Spleen (tissue), 11 donors: Measurements from ENCODE around the gene ACACA. TPM values are rescaled to one million over a fixed set of nuclear protein-coding genes. Genes with fewer than 3 reads are reported as not detected.

Experiments
- DNase-seq: peaks from one replicate; pipeline ENCODE4 v3.0.0-alpha.2; 2020
- H3K27ac ChIP-seq, 8 donors: fragments of 200-600 bp; sonication (generic) in 7 of 8; 1 replicate in 4 of 8; 2 replicates in 4 of 8; pipeline versions ENCODE4 v1.5.0 to v1.8.0; 2016 to 2021; ENCODE audit warnings: inconsistent platforms in 4 of 8, mild to moderate bottlenecking in 4 of 8, moderate library complexity in 1 of 8
- H3K27me3 ChIP-seq, 7 donors: fragments of 200-600 bp; sonication (generic) in 6 of 7; replicated peaks in 1 of 7; 1 replicate in 4 of 7; 2 replicates in 3 of 7; pipeline versions ENCODE4 v1.5.0 to v1.8.0; 2016 to 2021; ENCODE audit warnings: inconsistent platforms in 3 of 7, mild to moderate bottlenecking in 1 of 7
- H3K36me3 ChIP-seq, 6 donors: fragments of 200-600 bp; sonication (generic) in 5 of 6; 1 replicate in 4 of 6; 2 replicates in 2 of 6; pipeline versions ENCODE4 v1.5.0 to v1.8.0; 2016 to 2021; ENCODE audit warnings: inconsistent platforms in 2 of 6
- H3K4me1 ChIP-seq, 6 donors: fragments of 200-600 bp; sonication (generic) in 5 of 6; 1 replicate in 3 of 6; 2 replicates in 3 of 6; pipeline versions ENCODE4 v1.5.0 to v1.8.0; 2016 to 2021; ENCODE audit warnings: inconsistent platforms in 3 of 6
- H3K4me3 ChIP-seq, 8 donors: fragments of 200-600 bp; sonication (generic) in 7 of 8; 1 replicate in 4 of 8; 2 replicates in 4 of 8; pipeline versions ENCODE4 v1.5.0 to v1.8.0; 2016 to 2021; ENCODE audit warnings: inconsistent platforms in 4 of 8, mild to moderate bottlenecking in 4 of 8, moderate library complexity in 2 of 8
- H3K9me3 ChIP-seq, 8 donors: fragments of 200-600 bp; sonication (generic) in 7 of 8; 1 replicate in 4 of 8; 2 replicates in 4 of 8; pipeline versions ENCODE4 v1.5.0 to v1.8.0; 2016 to 2021; ENCODE audit warnings: inconsistent platforms in 4 of 8
- POLR2A ChIP-seq, 3 donors: fragments of 450-650 bp; IDR thresholded peaks; one replicate each; pipeline ENCODE4 v1.5.1; 2017; ENCODE audit warnings: antibody characterized with exemption in 3 of 3, mild to moderate bottlenecking in 1 of 3
- POLR2AphosphoS5 ChIP-seq, 3 donors: sonication (generic); formaldehyde crosslinking; IDR thresholded peaks; one replicate each; pipeline ENCODE4 v1.5.1; 2017; ENCODE audit warnings: antibody characterized with exemption in 3 of 3
- whole genome bisulfite sequencing, 5 donors: extraction: QIAGEN DNeasy Blood & Tissue Kit in 3 of 5; methylation state at CpG; one replicate each; pipeline versions ENCODE4 v1.1.5 to v1.1.7; 2013 to 2018; 5-methylcytosine and 5-hydroxymethylcytosine counted together
- intact Hi-C: fragments of 100-400 bp; cut with DNase I; formaldehyde crosslinking; loops from one replicate; pipeline ENCODE4 v1.15.0; 2023; ENCODE audit warnings: low total_unique reads
- polyA plus RNA-seq, 3 donors: library from polyadenylated mRNA; stranded (reverse); fragments of 200-250 nt; gene quantifications; one replicate each; pipeline ENCODE4 v1.2.1, GENCODE V29; 2013
- total RNA-seq, 7 donors: library from RNA; depleted of rRNA in 3 of 7; stranded (reverse); fragments of >200 nt in 3 of 7; fragmentation: NEBNext Ultra II Directional in 4 of 7; extraction: Animal tissue kit (Norgen Biotek cat#: 25700) in 4 of 7; gene quantifications; one replicate each; pipeline versions ENCODE4 v1.1.0 to v1.2.1, GENCODE V29; 2016 to 2021
- TF ChIP-seq, protein P1 (sequence below), 11 experiments: fragments of 200-600 bp in 7 of 11; fragments of 450-650 bp in 4 of 11; sonication (generic) in 4 of 11; IDR thresholded peaks in 8 of 11; conservative IDR thresholded peaks in 3 of 11; 1 replicate in 7 of 11; 2 replicates in 4 of 11; pipeline versions ENCODE4 v1.4.0 to v1.8.0; 2016 to 2021; ENCODE audit warnings: antibody characterized with exemption in 11 of 11, inconsistent platforms in 4 of 11, mild to moderate bottlenecking in 1 of 11
- donor health status: healthy with polysubstance abuse.
- donor health status: DM: no; HTN: no; CAD: no; lungs with moderate emphysema.
- donor health status: DM: no; HTN: no; CAD: no.
- donor health status: Bipolar disorder and iron deficiency.
- donor health status: healthy.
- donor health status: DM: no; HTN: no; CAD: no.
- donor health status: DM: yes; HTN: yes; CAD: no.

The ACACA gene
- total and polyA plus RNA-seq, 10 donors, result 3.2 to 50.8 (median 29.2) TPM

DNA sequence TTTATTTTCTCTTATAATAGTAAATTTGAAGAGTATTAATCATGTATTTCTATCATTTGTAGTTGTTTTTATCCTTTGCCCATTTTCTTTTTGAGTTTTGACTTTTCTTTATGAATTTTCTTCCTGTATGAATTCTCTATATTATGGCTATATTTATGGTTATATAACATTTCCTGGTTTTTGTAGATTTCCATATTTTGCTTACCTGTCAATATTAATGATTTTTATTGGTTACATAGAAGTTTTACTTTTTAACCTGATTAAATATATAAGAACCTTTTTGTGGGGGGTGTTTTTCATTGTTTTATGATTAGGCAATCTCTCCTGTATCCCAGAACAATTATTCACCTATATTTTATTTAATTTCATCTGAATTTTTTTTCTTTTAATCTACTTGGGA is 364.7 kb downstream of the ACACA start:
- DNase-seq, result no peak
- Histone ChIP-seq H3K4me1 (peaks cover 0 to 7% (median 0%) of the 10 kb centered on the region in 6 donors), H3K27ac (no peak overlapping the region), H3K9me3 (no peaks in the 10 kb centered on the region), H3K36me3 (peaks cover 0 to 77% (median 10%) of the 10 kb centered on the region in 6 donors), H3K4me3 (no peak overlapping the region), H3K27me3 (no peaks in the 10 kb centered on the region)
- TF ChIP-seq POLR2AphosphoS5 (IDR thresholded peaks at IDR 0.05) (no peak), POLR2A (IDR thresholded peaks at IDR 0.05) (no peak)
- TF ChIP-seq, protein P1, sequence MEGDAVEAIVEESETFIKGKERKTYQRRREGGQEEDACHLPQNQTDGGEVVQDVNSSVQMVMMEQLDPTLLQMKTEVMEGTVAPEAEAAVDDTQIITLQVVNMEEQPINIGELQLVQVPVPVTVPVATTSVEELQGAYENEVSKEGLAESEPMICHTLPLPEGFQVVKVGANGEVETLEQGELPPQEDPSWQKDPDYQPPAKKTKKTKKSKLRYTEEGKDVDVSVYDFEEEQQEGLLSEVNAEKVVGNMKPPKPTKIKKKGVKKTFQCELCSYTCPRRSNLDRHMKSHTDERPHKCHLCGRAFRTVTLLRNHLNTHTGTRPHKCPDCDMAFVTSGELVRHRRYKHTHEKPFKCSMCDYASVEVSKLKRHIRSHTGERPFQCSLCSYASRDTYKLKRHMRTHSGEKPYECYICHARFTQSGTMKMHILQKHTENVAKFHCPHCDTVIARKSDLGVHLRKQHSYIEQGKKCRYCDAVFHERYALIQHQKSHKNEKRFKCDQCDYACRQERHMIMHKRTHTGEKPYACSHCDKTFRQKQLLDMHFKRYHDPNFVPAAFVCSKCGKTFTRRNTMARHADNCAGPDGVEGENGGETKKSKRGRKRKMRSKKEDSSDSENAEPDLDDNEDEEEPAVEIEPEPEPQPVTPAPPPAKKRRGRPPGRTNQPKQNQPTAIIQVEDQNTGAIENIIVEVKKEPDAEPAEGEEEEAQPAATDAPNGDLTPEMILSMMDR (IDR thresholded peaks at IDR 0.05 in 8 of 11, conservative IDR thresholded peaks at IDR 0.05 in 3 of 11), result no peak
- intact Hi-C loops, result no loop called here

DNA sequence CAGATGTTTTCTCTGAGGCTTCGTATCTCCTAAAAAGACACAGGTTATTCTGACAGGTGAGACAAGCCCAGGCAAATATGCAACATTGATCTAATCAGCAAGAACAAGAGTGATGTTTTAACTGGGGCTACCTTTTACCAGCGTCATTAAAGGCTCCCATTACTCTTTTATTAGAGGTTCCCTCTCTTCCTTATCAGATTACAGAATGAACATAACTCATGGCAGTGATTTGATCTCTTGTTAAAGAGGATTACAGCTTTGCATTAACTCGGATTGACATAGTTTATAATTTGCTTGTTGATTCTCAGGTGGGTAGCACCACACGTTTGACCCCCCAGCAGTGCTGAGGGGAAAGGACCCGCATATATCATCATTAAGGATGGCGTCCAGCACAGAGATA is 367.4 kb downstream of the ACACA start:
- TF ChIP-seq POLR2AphosphoS5 (IDR thresholded peaks at IDR 0.05) (no peak), POLR2A (IDR thresholded peaks at IDR 0.05) (no peak)
- TF ChIP-seq, protein P1 (IDR thresholded peaks at IDR 0.05 in 8 of 11, conservative IDR thresholded peaks at IDR 0.05 in 3 of 11), result no peak
- H3K4me1 ChIP-seq, result no peaks in the 10 kb centered on the region
- H3K9me3 ChIP-seq, result no peaks in the 10 kb centered on the region
- H3K27me3 ChIP-seq, result no peaks in the 10 kb centered on the region
- no peak for DNase-seq
- WGBS, 5 donors, result 82 to 91% (median 88%) methylated on average over 6 of the region's 6 CpGs
- H3K36me3 ChIP-seq, result peaks cover 0 to 82% (median 16%) of the 10 kb centered on the region in 6 donors
- intact Hi-C loops, result no loop called here
- no peak overlapping the region for H3K4me3 ChIP-seq
- no peak overlapping the region for H3K27ac ChIP-seq

DNA sequence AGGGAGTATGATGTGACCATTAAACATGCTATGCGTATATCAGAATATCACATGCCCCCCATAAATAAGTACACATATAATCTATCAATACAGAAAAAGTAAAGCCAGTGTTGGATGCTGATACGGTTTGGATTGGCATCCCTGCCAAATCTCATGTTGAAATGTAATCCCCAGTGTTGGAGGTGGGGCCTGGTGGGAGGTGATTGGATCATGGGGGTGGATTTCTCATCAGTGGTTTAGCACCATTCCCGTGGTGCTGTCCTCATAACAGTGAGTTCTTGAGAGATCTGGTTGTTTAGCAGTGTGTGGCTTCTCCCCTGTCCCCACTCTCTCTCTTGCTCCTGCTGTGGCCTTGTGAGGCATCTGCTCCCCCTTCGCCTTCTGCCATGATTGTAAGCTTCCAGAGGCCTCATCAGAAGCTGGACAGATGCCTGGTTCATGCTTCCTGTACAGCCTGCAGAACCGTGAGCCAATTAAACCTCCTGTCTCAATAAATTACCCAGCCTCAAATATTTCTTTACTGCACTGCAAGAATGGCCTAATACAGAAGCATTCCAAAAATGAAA is 369.0 kb downstream of the ACACA start:
- Histone ChIP-seq H3K27ac (no peak overlapping the region), H3K9me3 (no peaks in the 10 kb centered on the region), H3K27me3 (no peaks in the 10 kb centered on the region), H3K36me3 (peaks cover 0 to 78% (median 15%) of the 10 kb centered on the region in 6 donors), H3K4me1 (no peaks in the 10 kb centered on the region), H3K4me3 (no peak overlapping the region)
- TF ChIP-seq, protein P1 (IDR thresholded peaks at IDR 0.05 in 8 of 11, conservative IDR thresholded peaks at IDR 0.05 in 3 of 11), result no peak
- TF ChIP-seq POLR2AphosphoS5 (IDR thresholded peaks at IDR 0.05) (no peak), POLR2A (IDR thresholded peaks at IDR 0.05) (no peak)
- intact Hi-C loops, result no loop called here
- WGBS, 5 donors, result 87 to 95% (median 94%) methylated on average over 5 of the region's 5 CpGs
- DNase-seq, result no peak

Other genes with a start within 250 kb of the ACACA start
- gene C17orf78, start 30.9 kb downstream of the ACACA start, total RNA-seq, result not detected
- not detected for gene C17orf78, start 30.9 kb downstream of the ACACA start, polyA plus RNA-seq
- 10 to 100 TPM; 13.7 to 31.8 (median 24.0) TPM for gene TADA2A, start 50 bp upstream of the ACACA start, total RNA-seq
- gene TADA2A, start 50 bp upstream of the ACACA start, polyA plus RNA-seq, result 1 to 10 TPM; 7.8 to 9.4 (median 8.1) TPM
- gene DUSP14, start 83.1 kb upstream of the ACACA start, total RNA-seq, result 10 to 100 TPM in 1 of 7 donors, 1 to 10 TPM in 6; 2.6 to 16.3 (median 4.4) TPM
- 1 to 10 TPM; 2.7 to 3.6 (median 3.4) TPM for gene DUSP14, start 83.1 kb upstream of the ACACA start, polyA plus RNA-seq
- gene SYNRG, start 202.6 kb upstream of the ACACA start, total RNA-seq, result 10 to 100 TPM; 62.3 to 91.3 (median 77.9) TPM
- gene SYNRG, start 202.6 kb upstream of the ACACA start, polyA plus RNA-seq, result 10 to 100 TPM; 10.9 to 17.7 (median 12.1) TPM
- gene DDX52, start 236.6 kb upstream of the ACACA start, total RNA-seq, result 10 to 100 TPM; 18.2 to 28.1 (median 20.9) TPM
- 10 to 100 TPM in 1 of 3 donors, 1 to 10 TPM in 2; 7.8 to 11.1 (median 8.3) TPM for gene DDX52, start 236.6 kb upstream of the ACACA start, polyA plus RNA-seq